ENCODE measurements around the gene SAMD11. TPM values are rescaled to one million over a fixed set of nuclear protein-coding genes. Genes with fewer than 3 reads are reported as not detected.
"Not testable (repeated sequence)": the region's sequence is repeated elsewhere in the genome, so short reads cannot be mapped to it uniquely, and the experiment has no call there.

The SAMD11 gene
- total RNA-seq, 1 experiment from 2014 or later, result 0.54 TPM

DNA sequence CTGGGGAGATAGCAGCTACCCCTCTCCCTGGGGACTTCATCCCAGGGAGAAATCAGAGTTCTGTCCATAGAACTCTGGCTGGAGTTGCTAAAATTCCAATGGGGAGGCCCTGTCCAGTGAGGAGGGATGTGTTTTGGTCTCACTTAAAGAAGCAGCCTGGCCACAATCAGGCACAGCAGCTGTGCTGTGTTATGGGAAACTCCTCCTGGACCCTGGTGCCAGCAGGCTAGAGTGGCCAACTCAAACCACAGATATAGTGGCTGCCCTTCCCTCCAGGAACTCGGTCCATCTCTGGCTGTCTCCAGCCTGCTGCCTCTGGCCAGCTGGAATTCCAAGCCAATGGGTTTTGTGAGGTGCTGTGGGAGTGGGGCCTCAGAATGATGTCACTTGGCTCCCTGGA, 37.4 kb upstream of the SAMD11 start:
- Mint-ChIP-seq H3K27me3 (ENCODE audit: unreplicated experiment) (peaks cover 77% of the 10 kb centered on the region), H3K36me3 (ENCODE audit: insufficient read depth, unreplicated experiment) (no peaks in the 10 kb centered on the region), H3K4me3 (ENCODE audit: low read depth, unreplicated experiment) (no peak overlapping the region), H3K4me1 (ENCODE audit: low read depth, unreplicated experiment) (no peaks in the 10 kb centered on the region), H3K27ac (ENCODE audit: unreplicated experiment) (no peak overlapping the region), H3K9me3 (ENCODE audit: low read depth, unreplicated experiment) (peaks cover 3% of the 10 kb centered on the region)
- BruUV-seq (replicated peaks), result no TSS peak
- intact Hi-C loops (cut with micrococcal nuclease; ENCODE audit: unreplicated experiment), result no loop called here
- TF ChIP-seq, protein P1, sequence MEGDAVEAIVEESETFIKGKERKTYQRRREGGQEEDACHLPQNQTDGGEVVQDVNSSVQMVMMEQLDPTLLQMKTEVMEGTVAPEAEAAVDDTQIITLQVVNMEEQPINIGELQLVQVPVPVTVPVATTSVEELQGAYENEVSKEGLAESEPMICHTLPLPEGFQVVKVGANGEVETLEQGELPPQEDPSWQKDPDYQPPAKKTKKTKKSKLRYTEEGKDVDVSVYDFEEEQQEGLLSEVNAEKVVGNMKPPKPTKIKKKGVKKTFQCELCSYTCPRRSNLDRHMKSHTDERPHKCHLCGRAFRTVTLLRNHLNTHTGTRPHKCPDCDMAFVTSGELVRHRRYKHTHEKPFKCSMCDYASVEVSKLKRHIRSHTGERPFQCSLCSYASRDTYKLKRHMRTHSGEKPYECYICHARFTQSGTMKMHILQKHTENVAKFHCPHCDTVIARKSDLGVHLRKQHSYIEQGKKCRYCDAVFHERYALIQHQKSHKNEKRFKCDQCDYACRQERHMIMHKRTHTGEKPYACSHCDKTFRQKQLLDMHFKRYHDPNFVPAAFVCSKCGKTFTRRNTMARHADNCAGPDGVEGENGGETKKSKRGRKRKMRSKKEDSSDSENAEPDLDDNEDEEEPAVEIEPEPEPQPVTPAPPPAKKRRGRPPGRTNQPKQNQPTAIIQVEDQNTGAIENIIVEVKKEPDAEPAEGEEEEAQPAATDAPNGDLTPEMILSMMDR (IDR thresholded peaks at IDR 0.05; ENCODE audit: unreplicated experiment), result no peak
- CTCF ChIA-PET, result no interaction called here
- DNase-seq, result no peak

- Mint-ChIP-seq H3K27me3 (ENCODE audit: unreplicated experiment) (peaks cover 77% of the 10 kb centered on the region), H3K27ac (ENCODE audit: unreplicated experiment) (no peak overlapping the region), H3K4me3 (ENCODE audit: low read depth, unreplicated experiment) (no peak overlapping the region), H3K9me3 (ENCODE audit: low read depth, unreplicated experiment) (peaks cover 3% of the 10 kb centered on the region), H3K4me1 (ENCODE audit: low read depth, unreplicated experiment) (no peaks in the 10 kb centered on the region), H3K36me3 (ENCODE audit: insufficient read depth, unreplicated experiment) (no peaks in the 10 kb centered on the region)
- intact Hi-C loops (cut with micrococcal nuclease; ENCODE audit: unreplicated experiment), result no loop called here
- BruUV-seq (replicated peaks), result no TSS peak
- no peak for DNase-seq
- TF ChIP-seq, protein P1 (IDR thresholded peaks at IDR 0.05; ENCODE audit: unreplicated experiment), result no peak
- CTCF ChIA-PET, result no interaction called here
Measured at GRCh38 chr1:886760-887159, 37.0 kb upstream of the SAMD11 start.

DNA sequence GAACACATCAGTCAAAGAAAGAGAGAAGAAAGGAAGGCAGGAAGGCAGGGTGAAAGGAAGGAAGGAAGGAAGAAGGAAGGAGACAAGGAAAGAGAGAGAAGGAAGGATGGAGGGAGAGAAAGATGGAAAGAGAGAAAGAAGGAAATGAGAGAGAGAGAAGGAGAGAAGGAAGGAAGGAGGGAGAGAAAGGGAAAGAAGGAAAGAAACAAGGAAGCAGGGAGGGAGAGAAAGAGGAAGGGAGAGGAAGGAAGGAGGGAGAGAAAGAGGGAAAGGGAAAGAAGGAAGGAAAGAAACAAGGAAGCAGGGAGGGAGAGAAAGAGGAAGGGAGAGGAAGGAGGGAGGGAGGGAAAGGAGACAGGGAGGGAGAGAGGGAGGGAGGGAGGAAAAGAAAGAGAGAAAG, 35.4 kb upstream of the SAMD11 start:
- no peak overlapping the region for H3K4me3 Mint-ChIP-seq (ENCODE audit: low read depth, unreplicated experiment)
- TF ChIP-seq, protein P1 (IDR thresholded peaks at IDR 0.05; ENCODE audit: unreplicated experiment), result no peak
- peaks cover 64% of the 10 kb centered on the region for H3K27me3 Mint-ChIP-seq (ENCODE audit: unreplicated experiment)
- intact Hi-C loops (cut with micrococcal nuclease; ENCODE audit: unreplicated experiment), result no loop called here
- BruUV-seq (replicated peaks), result no TSS peak
- no peak overlapping the region for H3K27ac Mint-ChIP-seq (ENCODE audit: unreplicated experiment)
- H3K9me3 Mint-ChIP-seq (ENCODE audit: low read depth, unreplicated experiment), result peaks cover 3% of the 10 kb centered on the region
- no peaks in the 10 kb centered on the region for H3K36me3 Mint-ChIP-seq (ENCODE audit: insufficient read depth, unreplicated experiment)
- CTCF ChIA-PET, result no interaction called here
- DNase-seq, result no peak
- no peaks in the 10 kb centered on the region for H3K4me1 Mint-ChIP-seq (ENCODE audit: low read depth, unreplicated experiment)

DNA sequence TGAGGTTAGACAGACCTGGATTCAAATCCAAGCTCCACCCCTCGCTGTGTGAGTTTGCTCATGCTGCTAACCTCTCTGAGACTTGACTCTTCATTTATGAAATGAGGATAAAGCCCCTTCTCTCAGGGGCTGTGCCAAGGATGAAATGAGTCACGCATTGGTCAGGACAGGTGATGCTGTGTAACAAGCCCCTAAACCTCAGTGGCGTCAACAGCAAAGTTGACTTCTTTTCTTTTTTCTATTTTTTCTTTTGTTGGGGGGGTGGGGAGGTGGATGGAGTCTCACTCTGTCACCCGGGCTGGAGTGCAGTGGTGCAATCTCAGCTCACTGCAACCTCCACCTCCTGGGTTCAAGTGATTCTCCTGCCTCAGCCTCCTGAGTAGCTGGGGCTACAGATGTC, 33.9 kb upstream of the SAMD11 start:
- H3K4me3 Mint-ChIP-seq (ENCODE audit: low read depth, unreplicated experiment), result not testable (repeated sequence)

GRCh38 chr1:890234-890633, 33.5 kb upstream of the SAMD11 start:
- H3K36me3 Mint-ChIP-seq (ENCODE audit: insufficient read depth, unreplicated experiment); DNase-seq; CTCF ChIA-PET; H3K9me3 Mint-ChIP-seq (ENCODE audit: low read depth, unreplicated experiment); H3K27ac Mint-ChIP-seq (ENCODE audit: unreplicated experiment); intact Hi-C loops (cut with micrococcal nuclease; ENCODE audit: unreplicated experiment); H3K4me1 Mint-ChIP-seq (ENCODE audit: low read depth, unreplicated experiment); H3K4me3 Mint-ChIP-seq (ENCODE audit: low read depth, unreplicated experiment); BruUV-seq (replicated peaks): not testable (repeated sequence)
- H3K27me3 Mint-ChIP-seq (ENCODE audit: unreplicated experiment), result peaks cover 46% of the 10 kb centered on the region

More for the DNA sequence above, 33.9 kb upstream of the SAMD11 start:
- H3K9me3 Mint-ChIP-seq (ENCODE audit: low read depth, unreplicated experiment); DNase-seq; H3K4me1 Mint-ChIP-seq (ENCODE audit: low read depth, unreplicated experiment); intact Hi-C loops (cut with micrococcal nuclease; ENCODE audit: unreplicated experiment); CTCF ChIA-PET; H3K36me3 Mint-ChIP-seq (ENCODE audit: insufficient read depth, unreplicated experiment); H3K27ac Mint-ChIP-seq (ENCODE audit: unreplicated experiment); BruUV-seq (replicated peaks): not testable (repeated sequence)
- H3K27me3 Mint-ChIP-seq (ENCODE audit: unreplicated experiment), result peaks cover 49% of the 10 kb centered on the region
